Fibroblast of lung (primary cell): ENCODE data around the gene OR4D10.

ENCODE experiments used
- CTCF ChIP-seq, 2 donors: IDR thresholded peaks in 1 of 2; conservative IDR thresholded peaks in 1 of 2; 1 replicate in 1 of 2; 2 replicates in 1 of 2; pipeline ENCODE4 v1.5.1; 2011 to 2012; ENCODE audit warnings: low read length in 2 of 2, control low read depth in 1 of 2, inconsistent platforms in 1 of 2, low read depth in 1 of 2, mild to moderate bottlenecking in 1 of 2
- EZH2 ChIP-seq: IDR thresholded peaks from 2 replicates; pipeline ENCODE4 v1.5.1; 2012; ENCODE audit warnings: low read length, control low read depth, mild to moderate bottlenecking; ENCODE audit errors: missing control alignments

GRCh38 chr11:59456661-59457060 lies 16.5 kb upstream of the OR4D10 start, which contains the start of gene OR4D6:
- TF ChIP-seq CTCF (conservative IDR thresholded peaks at IDR 0.05 in 1 of 2, IDR thresholded peaks at IDR 0.05 in 1 of 2; ENCODE audit: low read depth in 1 of 2, low read length in 2 of 2) (no peak), EZH2 (no peak)
